Cerebellar cortex (tissue), 1 donor: ENCODE results near the gene UBTF.

Experiments used
- DNase-seq: peaks from one replicate; pipeline ENCODE4 v3.0.0-alpha.2; 2015; ENCODE audit warnings: low spot score

The UBTF gene

DNA sequence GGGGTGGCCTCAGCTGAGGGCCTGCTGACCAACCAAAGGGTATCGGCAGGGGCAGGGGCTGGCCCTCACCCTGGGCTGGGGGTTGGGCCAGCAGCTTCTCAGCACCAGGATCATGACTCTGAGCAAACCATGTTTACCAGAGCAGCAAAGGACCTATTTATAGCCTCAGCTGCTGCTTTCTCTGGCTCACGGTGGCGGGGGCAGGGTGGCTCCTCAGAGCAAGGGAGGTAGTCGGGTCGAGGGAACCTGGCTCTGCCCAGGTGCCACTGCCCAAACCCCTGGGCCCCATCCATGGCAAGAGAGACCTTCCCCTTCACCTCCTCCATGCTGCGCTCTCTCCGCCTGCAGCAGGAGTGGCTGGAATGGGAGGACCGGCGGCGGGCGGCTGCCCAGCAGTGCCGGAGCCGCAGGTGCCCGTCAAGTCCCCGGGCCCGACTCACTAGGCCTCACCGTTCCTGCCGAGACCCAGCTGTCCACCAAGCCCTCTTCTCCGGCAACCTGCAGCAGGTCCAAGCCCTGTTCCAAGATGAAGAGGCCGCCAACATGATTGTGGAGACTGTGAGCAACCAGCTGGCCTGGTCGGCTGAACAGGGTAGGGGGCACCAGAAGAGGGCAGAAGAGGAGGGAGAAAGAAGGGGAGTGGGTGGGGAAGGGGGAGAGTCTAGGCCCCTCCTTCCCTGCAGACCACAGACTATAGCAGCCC is 48.8 kb downstream of the UBTF start, which contains the start of gene ASB16:
Gene ASB16, plus strand, starts transcription at position 206 of the 703 bp plus-strand sequence. Its CDS starts 86 bp downstream, at position 292.
- DNase-seq: peak; percentile 84

GRCh38 chr17:44170135-44170498 is 49.4 kb downstream of the UBTF start:
- no peak for DNase-seq

DNA sequence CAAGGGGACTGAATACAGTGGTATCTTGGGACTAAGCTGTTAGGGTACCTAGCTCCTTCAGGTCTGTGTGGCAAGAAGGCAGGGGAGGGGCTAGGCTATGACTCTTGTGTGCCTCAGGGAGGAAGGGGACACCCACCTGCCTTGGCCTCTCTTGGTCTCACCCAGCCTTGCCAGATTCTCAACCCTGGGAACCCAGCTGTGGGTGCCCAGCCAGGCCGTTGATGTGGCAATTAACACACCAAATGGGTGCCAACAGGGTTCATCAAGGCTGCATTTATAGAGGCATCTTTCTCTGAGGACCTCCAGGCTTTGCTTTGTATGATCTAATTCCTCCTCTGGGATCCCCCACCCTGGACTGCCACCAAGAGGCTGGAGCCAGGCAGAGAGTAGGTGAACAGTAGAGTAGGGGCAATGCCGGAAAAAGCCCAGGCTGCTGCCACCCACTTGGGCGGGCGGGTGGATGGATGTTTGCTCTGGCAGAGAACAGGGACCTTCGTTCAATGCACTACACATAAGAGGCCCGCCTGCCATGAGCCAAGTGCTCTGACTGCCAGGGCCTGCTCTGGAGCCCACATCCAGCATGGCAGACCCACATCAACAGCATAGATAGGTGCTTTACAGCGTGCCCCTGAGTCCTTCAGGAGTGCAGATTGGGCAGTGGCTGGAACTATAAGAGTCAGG is 52.2 kb downstream of the UBTF start:
- DNase-seq: no peak

DNA sequence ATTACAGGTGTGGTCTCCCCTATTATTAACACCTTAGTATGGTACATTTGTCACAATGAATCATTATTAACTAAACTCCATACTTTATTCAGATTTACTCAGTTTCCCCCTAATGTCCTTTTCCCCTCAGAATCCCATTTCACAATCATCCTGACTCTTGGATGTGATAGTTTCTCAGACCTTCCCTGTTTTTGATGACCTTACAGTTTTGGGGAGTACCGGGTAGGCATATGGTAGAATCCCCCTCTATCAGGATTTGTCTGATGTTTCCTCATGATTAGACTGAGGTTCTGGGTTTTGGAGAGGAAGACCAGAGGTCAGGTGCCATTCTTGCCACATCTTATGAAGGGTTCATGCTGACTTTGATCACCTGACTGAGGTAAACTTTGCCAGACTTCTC is 55.0 kb downstream of the UBTF start:
- no peak for DNase-seq

- DNase-seq: no peak
These were observed 59.8 kb downstream of the UBTF start for GRCh38 chr17:44159519-44160210.

GRCh38 chr17:44155488-44155887 is 64.0 kb downstream of the UBTF start:
- DNase-seq: no peak
